GM12878 (cell line): ENCODE measurements around the gene RAB25. TPM values are rescaled to one million over a fixed set of nuclear protein-coding genes. Genes with fewer than 3 reads are reported as not detected.
A peak's percentile ranks its signal among the peaks of the same experiment; 100 is the strongest.

Source experiments
- ATF7 ChIP-seq: fragments of 450-650 bp; IDR thresholded peaks from 2 replicates; pipeline ENCODE4 v1.6.1; 2016; ENCODE audit warnings: low read depth, mild to moderate bottlenecking
- DPF2 ChIP-seq: fragments of 450-650 bp; IDR thresholded peaks from 2 replicates; pipeline ENCODE4 v1.6.1; 2017; ENCODE audit warnings: mild to moderate bottlenecking
- EP300 ChIP-seq, 2 experiments: fragments of 150-350 bp in 1 of 2; IDR thresholded peaks; 2 replicates each; pipeline ENCODE4 v1.6.1; 2011 to 2012; ENCODE audit warnings: low read depth in 2 of 2, low read length in 2 of 2, borderline replicate concordance in 1 of 2, improper control_type of control experiment in 1 of 2, inconsistent platforms in 1 of 2; ENCODE audit not compliant: control insufficient read depth in 1 of 2
- GATAD2B ChIP-seq: fragments of 450-650 bp; conservative IDR thresholded peaks from 2 replicates; pipeline ENCODE4 v1.6.1; 2017; ENCODE audit warnings: low read depth, mild to moderate bottlenecking, moderate library complexity
- IKZF2 ChIP-seq, 2 experiments: fragments of 450-650 bp; IDR thresholded peaks; 2 replicates each; pipeline ENCODE4 v1.6.1; 2017; ENCODE audit warnings: mild to moderate bottlenecking in 2 of 2, moderate library complexity in 2 of 2
- KAT2A ChIP-seq: conservative IDR thresholded peaks from 2 replicates; pipeline ENCODE4 v1.6.1; 2011; ENCODE audit warnings: low read depth, low read length; ENCODE audit not compliant: control insufficient read depth
- MEF2A ChIP-seq: IDR thresholded peaks from 2 replicates; pipeline ENCODE4 v1.6.1; 2011; ENCODE audit warnings: low read depth, mild to moderate bottlenecking, low read length, moderate library complexity; ENCODE audit not compliant: insufficient read depth
- MLLT1 ChIP-seq: fragments of 450-650 bp; IDR thresholded peaks from 2 replicates; pipeline ENCODE4 v1.6.1; 2016; ENCODE audit warnings: mild to moderate bottlenecking
- MTA2 ChIP-seq: fragments of 450-650 bp; IDR thresholded peaks from 2 replicates; pipeline ENCODE4 v1.6.1; 2016; ENCODE audit warnings: low read depth, mild to moderate bottlenecking, moderate library complexity
- MXI1 ChIP-seq: fragments of 150-350 bp; IDR thresholded peaks from 2 replicates; pipeline ENCODE4 v1.6.1; 2011; ENCODE audit warnings: low read depth, mild to moderate bottlenecking, inconsistent platforms, low read length, improper control_type of control experiment
- NBN ChIP-seq: fragments of 450-650 bp; IDR thresholded peaks from 2 replicates; pipeline ENCODE4 v1.6.1; 2016
- NR2C2 ChIP-seq: IDR thresholded peaks from 2 replicates; pipeline ENCODE4 v1.6.1; 2011; ENCODE audit warnings: borderline replicate concordance, low read depth; ENCODE audit not compliant: control insufficient read depth, insufficient read length
- SMC3 ChIP-seq: IDR thresholded peaks from 2 replicates; pipeline ENCODE4 v1.6.1; 2011; ENCODE audit warnings: low read length, improper control_type of control experiment, borderline replicate concordance
- SREBF1 ChIP-seq: IDR thresholded peaks from 2 replicates; pipeline ENCODE4 v1.6.1; 2012; ENCODE audit warnings: mild to moderate bottlenecking, low read length
- SREBF2 ChIP-seq: IDR thresholded peaks from 2 replicates; pipeline ENCODE4 v1.6.1; 2012; ENCODE audit warnings: mild to moderate bottlenecking, low read length
- SUZ12 ChIP-seq: fragments of 200-600 bp; sonication (generic); IDR thresholded peaks from one replicate; pipeline ENCODE4 v1.6.1; 2018; ENCODE audit warnings: antibody characterized with exemption, mild to moderate bottlenecking; ENCODE audit not compliant: unreplicated experiment
- YBX1 ChIP-seq: fragments of 450-650 bp; IDR thresholded peaks from 2 replicates; pipeline ENCODE4 v1.6.1; 2016; ENCODE audit warnings: antibody characterized with exemption
- ZNF687 ChIP-seq: fragments of 450-650 bp; IDR thresholded peaks from 2 replicates; pipeline ENCODE4 v1.6.1; 2017; ENCODE audit warnings: mild to moderate bottlenecking, moderate library complexity
- ZSCAN29 ChIP-seq: fragments of 450-650 bp; IDR thresholded peaks from 2 replicates; pipeline ENCODE4 v1.6.1; 2017; ENCODE audit warnings: mild to moderate bottlenecking, moderate library complexity
- ZZZ3 ChIP-seq: IDR thresholded peaks from 2 replicates; pipeline ENCODE4 v1.6.1; 2011; ENCODE audit warnings: low read depth; ENCODE audit not compliant: control insufficient read depth, insufficient read length
- polyA plus RNA-seq, 11 experiments: library from polyadenylated mRNA; depleted of rRNA in 4 of 11; unstranded in 6 of 11; stranded (reverse) in 5 of 11; fragments of >200 nt; fragmentation: Nextera tagmentation in 4 of 11; fragmentation: Illumina TruSeq in 1 of 11; extraction: Ambion mirVana in 4 of 11; extraction: Trizol in 1 of 11; gene quantifications; 1 replicate in 1 of 11; 2 replicates in 10 of 11; pipeline versions ENCODE4 v1.2.1 to v1.2.3, GENCODE V29; 2011 to 2016; ENCODE audit warnings: inconsistent platforms in 2 of 11, missing spikeins in 2 of 11, low read depth in 1 of 11
- total RNA-seq, 4 experiments: library from RNA; depleted of rRNA in 3 of 4; stranded (reverse); fragments of >200 nt in 3 of 4; fragmentation: Illumina TruSeq in 1 of 4; extraction: Trizol in 1 of 4; gene quantifications; 2 replicates each; pipeline versions ENCODE4 v1.2.1 to v1.2.3, GENCODE V29; 2013 to 2021
- TF ChIP-seq, protein P1 (sequence below): IDR thresholded peaks from 2 replicates; pipeline ENCODE4 v1.6.1; 2012; ENCODE audit warnings: low read depth, low read length, improper control_type of control experiment
- TF ChIP-seq, protein P2 (sequence below): fragments of 450-650 bp; IDR thresholded peaks from 2 replicates; pipeline ENCODE4 v1.6.1; 2016; ENCODE audit warnings: mild to moderate bottlenecking

The RAB25 gene
- total and polyA plus RNA-seq, 10 of the 15 experiments (the other 5 are each of a cell fraction or from before 2014, with no cell fraction given), result 0.16 to 0.36 (median 0.22) TPM; not detected in 7

GRCh38 chr1:156114101-156114918, 53.4 kb downstream of the RAB25 start, which contains the start of gene LMNA (continued):
- TF ChIP-seq, protein P1, sequence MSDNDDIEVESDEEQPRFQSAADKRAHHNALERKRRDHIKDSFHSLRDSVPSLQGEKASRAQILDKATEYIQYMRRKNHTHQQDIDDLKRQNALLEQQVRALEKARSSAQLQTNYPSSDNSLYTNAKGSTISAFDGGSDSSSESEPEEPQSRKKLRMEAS, result no peak
- no peak for TF ChIP-seq SUZ12
- TF ChIP-seq YBX1, result no peak
- peak; percentile 23; the same call in 1 of the 2 replicates for TF ChIP-seq DPF2
- no peak for TF ChIP-seq ZSCAN29
- TF ChIP-seq NR2C2, result no peak
- TF ChIP-seq NBN, result peak; percentile 68; the same call in 1 of the 2 replicates
- TF ChIP-seq ATF7, result peak; percentile 65
- TF ChIP-seq MXI1, result peak; percentile 34; the same call in 1 of the 2 replicates
- 0 out of 2 replicates have a peak, but pooled peaks have one; percentile 38 for TF ChIP-seq MLLT1
- TF ChIP-seq EP300 (IDR thresholded peaks at IDR 0.05; ENCODE audit: borderline replicate concordance in 1 of 2, control insufficient read depth in 1 of 2, low read depth in 2 of 2, low read length in 2 of 2), result no peak; a peak in 1 of 4 replicates
- TF ChIP-seq KAT2A, result no peak
- TF ChIP-seq GATAD2B, result peak; percentile 15; the same call in 1 of the 2 replicates
- no peak for TF ChIP-seq MEF2A
- 0 out of 2 replicates have a peak, but pooled peaks have one; percentile 53 for TF ChIP-seq MTA2
- TF ChIP-seq ZZZ3, result no peak
- no peak for TF ChIP-seq SREBF1
- TF ChIP-seq SREBF2, result no peak
- peak; percentile 56; the same call in 1 of the 2 replicates for TF ChIP-seq ZNF687
- TF ChIP-seq, protein P2, sequence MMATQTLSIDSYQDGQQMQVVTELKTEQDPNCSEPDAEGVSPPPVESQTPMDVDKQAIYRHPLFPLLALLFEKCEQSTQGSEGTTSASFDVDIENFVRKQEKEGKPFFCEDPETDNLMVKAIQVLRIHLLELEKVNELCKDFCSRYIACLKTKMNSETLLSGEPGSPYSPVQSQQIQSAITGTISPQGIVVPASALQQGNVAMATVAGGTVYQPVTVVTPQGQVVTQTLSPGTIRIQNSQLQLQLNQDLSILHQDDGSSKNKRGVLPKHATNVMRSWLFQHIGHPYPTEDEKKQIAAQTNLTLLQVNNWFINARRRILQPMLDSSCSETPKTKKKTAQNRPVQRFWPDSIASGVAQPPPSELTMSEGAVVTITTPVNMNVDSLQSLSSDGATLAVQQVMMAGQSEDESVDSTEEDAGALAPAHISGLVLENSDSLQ, result peak; percentile 48
- peak; percentile 1; the same call in 1 of the 2 replicates for TF ChIP-seq SMC3
- TF ChIP-seq IKZF2 (IDR thresholded peaks at IDR 0.05), result peak; percentile 44 to 55; a peak in 2 of 4 replicates
